Liver (tissue), 3 donors: ENCODE data around the gene TOMM40L.

Experiments
- ATF3 ChIP-seq: IDR thresholded peaks from 2 replicates; pipeline ENCODE4 v1.6.1; 2016; ENCODE audit warnings: antibody characterized with exemption
- CTCF ChIP-seq: fragments of 150-350 bp; IDR thresholded peaks from 2 replicates; pipeline ENCODE4 v1.5.1; 2017; ENCODE audit warnings: improper control_type of control experiment, low read depth, low read length; ENCODE audit not compliant: missing input control
- EGR1 ChIP-seq, 2 donors: IDR thresholded peaks; 2 replicates each; pipeline ENCODE4 v1.6.1; 2016 to 2018; ENCODE audit warnings: antibody characterized with exemption in 2 of 2, low read depth in 2 of 2
- FOXA1 ChIP-seq: IDR thresholded peaks from 2 replicates; pipeline ENCODE4 v1.6.1; 2016; ENCODE audit warnings: antibody characterized with exemption
- GABPA ChIP-seq, 2 donors: IDR thresholded peaks in 1 of 2; conservative IDR thresholded peaks in 1 of 2; 2 replicates each; pipeline ENCODE4 v1.6.1; 2016; ENCODE audit warnings: antibody characterized with exemption in 2 of 2, mild to moderate bottlenecking in 1 of 2, moderate library complexity in 1 of 2
- MAX ChIP-seq: IDR thresholded peaks from 2 replicates; pipeline ENCODE4 v1.6.1; 2016; ENCODE audit warnings: antibody characterized with exemption
- RAD21 ChIP-seq, 2 donors: IDR thresholded peaks; 2 replicates each; pipeline ENCODE4 v1.6.1; 2016; ENCODE audit warnings: antibody characterized with exemption in 2 of 2, mild to moderate bottlenecking in 2 of 2
- REST ChIP-seq: IDR thresholded peaks from 2 replicates; pipeline ENCODE4 v1.6.1; 2016; ENCODE audit warnings: antibody characterized with exemption, mild to moderate bottlenecking
- RXRA ChIP-seq, 2 donors: IDR thresholded peaks; 2 replicates each; pipeline ENCODE4 v1.6.1; 2017 to 2018; ENCODE audit warnings: antibody characterized with exemption in 2 of 2, mild to moderate bottlenecking in 1 of 2
- SP1 ChIP-seq: IDR thresholded peaks from 2 replicates; pipeline ENCODE4 v1.6.1; 2018; ENCODE audit warnings: antibody characterized with exemption, mild to moderate bottlenecking
- TAF1 ChIP-seq: conservative IDR thresholded peaks from 2 replicates; pipeline ENCODE4 v1.6.1; 2016; ENCODE audit warnings: antibody characterized with exemption, mild to moderate bottlenecking
- YY1 ChIP-seq: IDR thresholded peaks from 2 replicates; pipeline ENCODE4 v1.6.1; 2016; ENCODE audit warnings: antibody characterized with exemption, mild to moderate bottlenecking
- ZBTB33 ChIP-seq: IDR thresholded peaks from 2 replicates; pipeline ENCODE4 v1.6.1; 2016; ENCODE audit warnings: antibody characterized with exemption
- donor health status: healthy.
- donor health status: healthy.

GRCh38 chr1:161176468-161177111, 49.3 kb upstream of the TOMM40L start:
- TF ChIP-seq TAF1 (no peak), CTCF (no peak), RAD21 (IDR thresholded peaks at IDR 0.05) (no peak), YY1 (no peak), RXRA (IDR thresholded peaks at IDR 0.05) (no peak), ZBTB33 (no peak), FOXA1 (no peak), REST (no peak), ATF3 (no peak), GABPA (IDR thresholded peaks at IDR 0.05 in 1 of 2, conservative IDR thresholded peaks at IDR 0.05 in 1 of 2) (no peak), MAX (no peak), SP1 (no peak), EGR1 (IDR thresholded peaks at IDR 0.05; ENCODE audit: low read depth in 2 of 2) (no peak)
